ENCODE data around the gene REX1BD.

DNA sequence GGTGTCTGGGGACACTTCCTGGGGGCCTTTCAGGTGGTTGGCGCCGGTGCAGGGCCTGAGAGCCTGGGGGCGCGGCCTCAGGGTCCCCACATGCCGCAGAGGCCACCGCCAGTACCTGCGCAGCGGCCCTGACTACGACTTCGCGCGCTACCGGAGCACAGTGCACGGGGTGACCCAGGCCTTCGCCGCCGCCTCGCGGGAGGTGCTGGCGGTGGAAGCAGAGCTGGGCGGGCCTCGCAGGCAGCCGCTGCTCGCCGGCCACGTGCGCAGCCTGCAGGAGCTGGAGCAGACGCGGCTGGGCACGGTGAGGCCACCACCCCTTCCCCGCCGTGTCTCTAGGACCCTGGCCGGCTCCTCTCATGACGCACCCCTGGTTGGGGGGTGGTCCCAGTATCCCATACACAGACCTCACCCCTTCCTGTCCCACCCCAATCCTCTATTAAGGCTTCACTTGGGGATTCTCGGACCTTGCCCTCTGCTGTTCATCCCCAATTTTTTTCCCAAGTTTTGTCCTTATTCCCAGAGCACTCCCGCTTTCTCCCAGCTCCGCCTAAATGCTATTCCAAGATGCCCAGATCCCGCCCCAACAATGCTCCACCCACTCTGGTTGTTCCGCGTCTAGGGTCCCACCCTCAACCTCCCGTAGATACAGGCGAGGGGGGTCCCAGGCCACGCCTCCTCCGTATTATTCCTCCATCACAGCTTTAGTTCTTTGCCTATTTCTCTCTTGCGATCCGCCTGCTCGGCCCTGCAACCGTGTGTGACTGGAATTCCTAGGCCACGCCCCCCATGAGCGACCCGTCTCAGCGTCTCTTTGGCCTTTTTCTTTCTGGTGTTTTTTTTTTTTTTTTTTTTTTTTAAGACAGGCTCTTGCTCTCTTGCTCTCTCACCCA lies 1.0 kb downstream of the REX1BD start:
- TF ChIP-seq, protein P1, sequence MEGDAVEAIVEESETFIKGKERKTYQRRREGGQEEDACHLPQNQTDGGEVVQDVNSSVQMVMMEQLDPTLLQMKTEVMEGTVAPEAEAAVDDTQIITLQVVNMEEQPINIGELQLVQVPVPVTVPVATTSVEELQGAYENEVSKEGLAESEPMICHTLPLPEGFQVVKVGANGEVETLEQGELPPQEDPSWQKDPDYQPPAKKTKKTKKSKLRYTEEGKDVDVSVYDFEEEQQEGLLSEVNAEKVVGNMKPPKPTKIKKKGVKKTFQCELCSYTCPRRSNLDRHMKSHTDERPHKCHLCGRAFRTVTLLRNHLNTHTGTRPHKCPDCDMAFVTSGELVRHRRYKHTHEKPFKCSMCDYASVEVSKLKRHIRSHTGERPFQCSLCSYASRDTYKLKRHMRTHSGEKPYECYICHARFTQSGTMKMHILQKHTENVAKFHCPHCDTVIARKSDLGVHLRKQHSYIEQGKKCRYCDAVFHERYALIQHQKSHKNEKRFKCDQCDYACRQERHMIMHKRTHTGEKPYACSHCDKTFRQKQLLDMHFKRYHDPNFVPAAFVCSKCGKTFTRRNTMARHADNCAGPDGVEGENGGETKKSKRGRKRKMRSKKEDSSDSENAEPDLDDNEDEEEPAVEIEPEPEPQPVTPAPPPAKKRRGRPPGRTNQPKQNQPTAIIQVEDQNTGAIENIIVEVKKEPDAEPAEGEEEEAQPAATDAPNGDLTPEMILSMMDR (conservative IDR thresholded peaks at IDR 0.05): no peak
- no peak for TF ChIP-seq EZH2 (IDR thresholded peaks at IDR 0.05; ENCODE audit: low read depth)
